Activated CD4-positive, alpha-beta T cell treated with anti-CD3 and anti-CD28 coated beads, Interleukin-2, amount 10 ng/mL, durations not matched to agents 24 days and 14 days (primary cell): Measurements from ENCODE around the gene ARHGAP28. TPM values are rescaled to one million over a fixed set of nuclear protein-coding genes. Genes with fewer than 3 reads are reported as not detected.

Experiments
- DNase-seq: peaks from one replicate; pipeline ENCODE4 v3.0.0; 2022
- H3K27ac Mint-ChIP-seq: one replicate; pipeline ENCODE4 v1.8.0; 2022; ENCODE audit warnings: mild to moderate bottlenecking, mixed read lengths
- H3K27me3 Mint-ChIP-seq: one replicate; pipeline ENCODE4 v1.8.0; 2022; ENCODE audit warnings: mixed read lengths
- H3K36me3 Mint-ChIP-seq: one replicate; pipeline ENCODE4 v1.8.0; 2022; ENCODE audit warnings: low read depth, mild to moderate bottlenecking, mixed read lengths
- H3K4me1 Mint-ChIP-seq: one replicate; pipeline ENCODE4 v1.8.0; 2021; ENCODE audit warnings: mixed read lengths
- H3K4me3 Mint-ChIP-seq: one replicate; pipeline ENCODE4 v1.8.0; 2022; ENCODE audit warnings: mild to moderate bottlenecking, moderate library complexity, mixed read lengths
- H3K9me3 Mint-ChIP-seq: one replicate; pipeline ENCODE4 v1.8.0; 2021; ENCODE audit warnings: mixed read lengths
- intact Hi-C: fragments of 100-400 bp; cut with micrococcal nuclease; formaldehyde crosslinking; loops from one replicate; pipeline ENCODE4 v1.15.1; 2023
- total RNA-seq: library from RNA; stranded (reverse); gene quantifications from 2 replicates; pipeline ENCODE4 v1.2.3, GENCODE V29; 2022

The ARHGAP28 gene
- total RNA-seq, 1 donor from 2014 or later = not detected

DNA sequence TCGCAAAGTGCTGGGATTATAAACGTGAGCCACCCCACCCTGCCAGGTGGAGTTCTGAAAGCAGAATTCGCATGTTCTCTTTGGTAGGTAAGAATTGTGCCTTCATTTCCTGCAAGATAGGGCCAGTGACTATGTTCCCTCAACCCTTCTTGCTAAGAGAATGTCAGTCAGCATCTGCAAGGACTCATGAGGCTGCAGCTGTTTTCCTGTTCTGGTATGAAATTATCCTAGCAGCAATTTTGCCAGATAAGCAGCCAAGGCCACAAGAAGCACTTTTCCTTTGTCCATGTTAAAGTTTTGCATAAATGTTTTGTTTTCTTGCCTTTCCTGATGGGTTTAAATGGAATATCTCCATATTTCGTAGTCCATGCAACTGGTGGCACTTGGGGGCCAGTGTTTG is 6.8 kb upstream of the ARHGAP28 start:
- H3K27ac Mint-ChIP-seq = no peak overlapping the region
- peaks cover 6% of the 10 kb centered on the region for H3K27me3 Mint-ChIP-seq
- no peaks in the 10 kb centered on the region for H3K4me1 Mint-ChIP-seq
- no peaks in the 10 kb centered on the region for H3K9me3 Mint-ChIP-seq
- no peak for DNase-seq
- intact Hi-C loops = no loop called here
- no peak overlapping the region for H3K4me3 Mint-ChIP-seq
- H3K36me3 Mint-ChIP-seq = no peaks in the 10 kb centered on the region

DNA sequence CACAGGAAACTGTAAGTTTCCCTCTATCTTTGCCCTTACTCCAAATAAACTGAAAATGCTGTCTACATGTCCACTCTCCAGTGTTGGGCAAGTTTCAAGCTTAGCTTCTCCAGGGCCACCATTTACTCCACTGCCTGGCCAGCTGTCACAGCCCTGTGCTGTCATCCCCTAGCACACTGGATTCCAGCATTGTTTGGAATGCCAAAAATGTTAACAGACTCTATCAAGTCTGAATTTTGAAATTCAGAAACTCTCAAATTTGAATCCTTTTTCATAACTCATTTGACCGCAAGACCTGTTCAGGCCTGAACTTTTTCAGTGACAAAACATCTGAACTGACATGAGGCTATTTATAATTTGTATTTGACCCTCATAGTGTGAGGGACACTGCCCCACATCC is 5.2 kb upstream of the ARHGAP28 start:
- H3K36me3 Mint-ChIP-seq = no peaks in the 10 kb centered on the region
- H3K4me3 Mint-ChIP-seq = no peak overlapping the region
- H3K27me3 Mint-ChIP-seq = peaks cover 18% of the 10 kb centered on the region
- peaks cover 3% of the 10 kb centered on the region for H3K4me1 Mint-ChIP-seq
- H3K9me3 Mint-ChIP-seq = no peaks in the 10 kb centered on the region
- no peak overlapping the region for H3K27ac Mint-ChIP-seq
- intact Hi-C loops = no loop called here
- DNase-seq = no peak

DNA sequence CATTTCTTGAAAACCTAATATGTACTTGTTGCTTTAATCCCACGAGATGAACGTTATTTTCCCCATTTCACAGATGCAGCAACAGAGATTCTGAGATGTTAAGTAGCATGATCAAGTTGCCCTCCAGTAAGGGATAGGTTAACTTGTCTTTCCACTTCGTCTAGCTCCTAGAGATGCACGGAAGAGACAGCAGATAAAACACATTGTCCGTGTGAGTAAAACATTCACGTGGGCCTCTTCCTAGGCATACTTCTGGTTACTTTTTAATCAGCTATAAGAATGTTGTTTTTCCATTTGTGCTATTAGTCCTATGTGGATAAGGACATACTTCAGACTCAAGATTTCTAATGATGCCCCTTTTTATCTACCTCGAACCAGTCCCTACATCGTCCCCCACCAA is 1.2 kb upstream of the ARHGAP28 start:
- Mint-ChIP-seq H3K4me3 (no peak overlapping the region), H3K4me1 (peaks cover 3% of the 10 kb centered on the region), H3K27me3 (peaks cover 31% of the 10 kb centered on the region), H3K9me3 (no peaks in the 10 kb centered on the region), H3K36me3 (no peaks in the 10 kb centered on the region), H3K27ac (no peak overlapping the region)
- intact Hi-C loops = no loop called here
- no peak for DNase-seq

GRCh38 chr18:6728809-6729246 is 688 bp upstream of the ARHGAP28 start:
- intact Hi-C loops = no loop called here
- peaks cover 3% of the 10 kb centered on the region for H3K4me1 Mint-ChIP-seq

DNA sequence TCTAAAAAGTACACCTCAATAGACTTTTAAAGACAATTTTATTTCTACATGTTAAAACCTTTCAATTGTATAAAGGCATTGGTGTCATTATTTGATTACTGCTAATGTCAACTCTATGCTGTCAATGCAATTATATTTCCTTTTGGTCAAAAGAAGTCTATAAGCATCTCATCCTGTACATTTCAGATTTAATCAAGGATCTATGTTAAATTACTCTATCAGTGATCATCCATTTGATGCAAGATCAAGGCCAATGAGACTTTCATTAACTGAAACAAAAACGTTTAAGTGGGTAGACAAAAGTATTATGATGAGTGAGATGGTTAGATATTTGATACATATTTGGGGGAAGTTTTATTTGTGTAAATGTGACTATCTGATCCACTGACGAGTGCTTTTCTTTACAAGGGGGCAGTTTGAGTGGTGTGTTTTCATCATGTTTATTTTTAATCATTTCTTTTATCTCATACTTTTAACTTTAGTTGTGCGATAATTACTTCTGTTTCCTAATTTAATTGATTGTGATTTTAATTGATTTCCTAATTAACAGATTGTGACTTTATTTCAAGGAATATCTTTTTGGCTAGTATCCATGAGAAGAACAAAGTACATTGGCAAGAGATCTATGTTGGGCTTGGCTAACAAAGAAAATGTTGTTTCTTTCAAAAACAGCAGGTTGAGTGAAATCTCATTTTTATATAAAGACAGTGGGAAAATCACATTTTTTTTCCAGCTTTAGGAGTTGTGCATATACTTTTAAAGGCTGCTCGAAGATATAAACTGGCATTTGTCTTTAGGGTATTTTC is 1.1 kb downstream of the ARHGAP28 start:
- H3K36me3 Mint-ChIP-seq = no peaks in the 10 kb centered on the region
- no peak for DNase-seq
- peaks cover 31% of the 10 kb centered on the region for H3K27me3 Mint-ChIP-seq
- no peaks in the 10 kb centered on the region for H3K9me3 Mint-ChIP-seq
- H3K27ac Mint-ChIP-seq = no peak overlapping the region
- H3K4me1 Mint-ChIP-seq = peaks cover 3% of the 10 kb centered on the region
- H3K4me3 Mint-ChIP-seq = no peak overlapping the region
- intact Hi-C loops = no loop called here

More at GRCh38 chr18:6728809-6729246, 688 bp upstream of the ARHGAP28 start:
- H3K9me3 Mint-ChIP-seq = no peaks in the 10 kb centered on the region
- peak overlapping the region; percentile 75 for H3K4me3 Mint-ChIP-seq
- H3K36me3 Mint-ChIP-seq = no peaks in the 10 kb centered on the region
- DNase-seq = no peak
- H3K27me3 Mint-ChIP-seq = peaks cover 31% of the 10 kb centered on the region
- no peak overlapping the region for H3K27ac Mint-ChIP-seq

DNA sequence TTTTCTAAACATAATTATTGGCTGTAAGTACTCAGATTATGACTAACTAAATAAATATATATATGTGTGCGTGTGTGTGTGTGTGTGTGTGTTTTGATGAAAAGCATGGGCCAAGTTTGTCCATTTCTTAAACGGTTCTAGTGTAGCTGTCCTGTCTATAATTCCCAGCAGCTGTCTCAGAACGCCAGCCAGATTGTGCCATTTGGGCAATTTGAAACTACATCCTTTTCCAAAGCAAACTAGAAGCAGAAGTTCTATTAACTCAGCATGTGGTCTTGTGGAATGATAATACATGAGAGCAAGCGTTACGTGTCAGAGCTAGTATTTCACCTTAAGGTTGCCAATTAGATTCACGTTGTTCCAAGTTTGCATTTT is 1.7 kb downstream of the ARHGAP28 start:
- intact Hi-C loops = no loop called here
- Mint-ChIP-seq H3K9me3 (no peaks in the 10 kb centered on the region), H3K27me3 (peaks cover 31% of the 10 kb centered on the region), H3K27ac (no peak overlapping the region), H3K36me3 (no peaks in the 10 kb centered on the region), H3K4me3 (no peak overlapping the region), H3K4me1 (peaks cover 3% of the 10 kb centered on the region)
- DNase-seq = no peak

GRCh38 chr18:6732952-6733351 is 3.4 kb downstream of the ARHGAP28 start:
- Mint-ChIP-seq H3K27me3 (peaks cover 25% of the 10 kb centered on the region), H3K4me3 (no peak overlapping the region), H3K36me3 (no peaks in the 10 kb centered on the region), H3K9me3 (no peaks in the 10 kb centered on the region), H3K27ac (no peak overlapping the region), H3K4me1 (peaks cover 3% of the 10 kb centered on the region)
- no peak for DNase-seq
- intact Hi-C loops = no loop called here

DNA sequence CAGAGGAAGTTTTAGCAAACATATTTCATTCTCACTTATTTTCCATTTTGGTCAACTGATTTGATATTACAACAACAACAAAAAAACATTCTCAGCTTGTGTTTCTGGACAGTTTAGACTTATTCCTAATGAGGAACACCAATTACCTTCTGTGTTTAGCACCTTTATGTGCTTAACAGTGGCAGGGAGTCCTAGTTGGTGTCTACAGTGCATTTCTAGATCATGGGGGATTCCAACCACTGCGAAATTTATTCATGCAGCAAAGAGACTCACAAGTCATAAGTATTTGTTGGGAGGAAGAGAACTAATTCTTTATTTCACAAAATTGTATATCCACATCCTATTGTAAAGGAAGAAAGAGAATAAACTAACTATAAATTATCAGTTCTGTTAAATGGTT is 4.2 kb downstream of the ARHGAP28 start:
- DNase-seq = no peak
- no peaks in the 10 kb centered on the region for H3K36me3 Mint-ChIP-seq
- peaks cover 3% of the 10 kb centered on the region for H3K4me1 Mint-ChIP-seq
- H3K4me3 Mint-ChIP-seq = no peak overlapping the region
- no peaks in the 10 kb centered on the region for H3K9me3 Mint-ChIP-seq
- intact Hi-C loops = no loop called here
- H3K27me3 Mint-ChIP-seq = peaks cover 18% of the 10 kb centered on the region
- H3K27ac Mint-ChIP-seq = no peak overlapping the region

GRCh38 chr18:6734726-6735430 is 5.4 kb downstream of the ARHGAP28 start:
- no peaks in the 10 kb centered on the region for H3K36me3 Mint-ChIP-seq
- H3K9me3 Mint-ChIP-seq = no peaks in the 10 kb centered on the region
- H3K27me3 Mint-ChIP-seq = peaks cover 11% of the 10 kb centered on the region
- no peak overlapping the region for H3K27ac Mint-ChIP-seq
- DNase-seq = no peak
- no peaks in the 10 kb centered on the region for H3K4me1 Mint-ChIP-seq
- intact Hi-C loops = no loop called here
- no peak overlapping the region for H3K4me3 Mint-ChIP-seq

GRCh38 chr18:6737833-6738232 is 8.3 kb downstream of the ARHGAP28 start:
- no peak for DNase-seq
- H3K36me3 Mint-ChIP-seq = no peaks in the 10 kb centered on the region
- no peak overlapping the region for H3K4me3 Mint-ChIP-seq
- no peak overlapping the region for H3K27ac Mint-ChIP-seq
- no peaks in the 10 kb centered on the region for H3K9me3 Mint-ChIP-seq
- no peaks in the 10 kb centered on the region for H3K4me1 Mint-ChIP-seq
- H3K27me3 Mint-ChIP-seq = no peaks in the 10 kb centered on the region
- intact Hi-C loops = no loop called here

- no peak for DNase-seq
- Mint-ChIP-seq H3K4me1 (no peaks in the 10 kb centered on the region), H3K27ac (no peak overlapping the region), H3K9me3 (no peaks in the 10 kb centered on the region), H3K36me3 (no peaks in the 10 kb centered on the region), H3K4me3 (no peak overlapping the region), H3K27me3 (no peaks in the 10 kb centered on the region)
- intact Hi-C loops = no loop called here
These were observed 9.1 kb downstream of the ARHGAP28 start for GRCh38 chr18:6738622-6739021.

DNA sequence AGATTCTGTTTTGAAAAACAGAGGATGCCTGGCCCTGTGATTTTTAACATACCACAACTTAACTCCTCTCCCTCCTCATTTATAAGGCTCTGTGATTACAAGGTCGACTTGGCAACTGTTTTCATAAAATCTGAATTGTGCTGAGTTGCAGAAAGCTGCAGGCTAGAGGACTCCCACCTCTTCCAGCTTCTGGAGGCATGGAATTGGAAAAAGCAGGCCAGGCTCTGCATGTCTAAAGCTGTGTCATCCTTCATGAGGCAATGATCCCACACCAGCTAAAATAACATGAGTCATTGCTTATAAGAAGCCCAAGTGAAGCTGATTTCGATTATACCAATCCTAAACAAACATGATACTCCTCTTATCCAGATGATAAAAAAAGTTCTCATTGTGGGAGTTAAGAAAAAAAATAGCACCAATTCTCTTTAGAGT is 11.7 kb downstream of the ARHGAP28 start:
- no peaks in the 10 kb centered on the region for H3K4me1 Mint-ChIP-seq

DNA sequence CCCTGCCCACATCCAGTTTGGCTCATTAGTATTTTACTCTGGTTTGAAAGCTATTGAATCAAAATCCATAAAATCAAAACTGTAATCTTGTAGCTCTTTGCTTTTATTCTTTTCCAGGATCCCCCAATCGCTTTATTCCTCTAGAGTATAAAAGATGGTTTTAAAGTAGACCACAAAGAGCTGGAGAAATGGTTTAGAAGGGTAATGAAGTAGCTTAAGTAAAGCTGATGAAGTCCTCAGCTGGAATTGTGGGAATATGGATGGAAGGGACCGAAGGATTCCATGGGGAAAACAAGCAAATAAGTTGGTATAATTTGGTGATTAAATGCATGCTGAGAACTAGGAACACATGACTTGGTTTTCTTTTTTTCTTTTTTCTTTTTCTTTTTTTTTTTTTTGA is 12.3 kb downstream of the ARHGAP28 start:
- Mint-ChIP-seq H3K9me3 (no peaks in the 10 kb centered on the region), H3K27me3 (no peaks in the 10 kb centered on the region), H3K36me3 (no peaks in the 10 kb centered on the region), H3K27ac (no peak overlapping the region), H3K4me3 (no peak overlapping the region), H3K4me1 (no peaks in the 10 kb centered on the region)
- intact Hi-C loops = no loop called here
- DNase-seq = no peak

More for the DNA sequence above, 11.7 kb downstream of the ARHGAP28 start:
- no peak for DNase-seq
- no peak overlapping the region for H3K4me3 Mint-ChIP-seq
- H3K27ac Mint-ChIP-seq = no peak overlapping the region
- H3K9me3 Mint-ChIP-seq = no peaks in the 10 kb centered on the region
- H3K27me3 Mint-ChIP-seq = no peaks in the 10 kb centered on the region
- intact Hi-C loops = no loop called here
- no peaks in the 10 kb centered on the region for H3K36me3 Mint-ChIP-seq

DNA sequence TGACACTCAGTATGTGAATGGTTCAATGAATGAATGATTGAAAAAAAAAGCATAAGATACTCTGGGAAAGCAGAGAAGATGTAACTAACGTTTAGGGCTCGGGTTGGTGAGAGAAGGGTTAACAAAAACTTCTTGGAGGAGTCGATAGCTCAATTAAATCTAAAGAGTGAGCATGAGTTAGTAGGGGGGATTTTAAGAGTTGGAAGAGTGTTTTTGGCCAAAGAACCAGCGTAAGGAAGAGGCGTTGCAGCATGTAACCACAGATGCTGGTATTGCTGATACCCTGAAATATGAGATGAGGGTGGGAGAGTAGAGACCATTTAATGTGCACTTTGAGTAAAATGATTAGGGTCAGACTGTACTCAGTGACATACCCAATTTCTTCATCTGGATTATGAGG is 14.5 kb downstream of the ARHGAP28 start:
- no peak overlapping the region for H3K4me3 Mint-ChIP-seq
- H3K27ac Mint-ChIP-seq = no peak overlapping the region
- H3K4me1 Mint-ChIP-seq = no peaks in the 10 kb centered on the region
- H3K9me3 Mint-ChIP-seq = no peaks in the 10 kb centered on the region
- no peaks in the 10 kb centered on the region for H3K27me3 Mint-ChIP-seq
- no peak for DNase-seq
- intact Hi-C loops = no loop called here
- H3K36me3 Mint-ChIP-seq = no peaks in the 10 kb centered on the region
